Stomach (tissue), 4 donors: ENCODE results near the gene LTBP3.

Source experiments
- CTCF ChIP-seq, 7 experiments: fragments of 450-650 bp in 4 of 7; fragments of 200-600 bp in 3 of 7; sonication (generic) in 3 of 7; IDR thresholded peaks; one replicate each; pipeline ENCODE4 v1.5.1; 2016 to 2019; ENCODE audit warnings: antibody characterized with exemption in 7 of 7, control low read depth in 2 of 7, mild to moderate bottlenecking in 1 of 7
- POLR2A ChIP-seq, 4 donors: fragments of 450-650 bp; IDR thresholded peaks; one replicate each; pipeline ENCODE4 v1.6.1; 2016; ENCODE audit warnings: antibody characterized with exemption in 4 of 4, control low read depth in 2 of 4, mild to moderate bottlenecking in 1 of 4, moderate library complexity in 1 of 4
- POLR2AphosphoS5 ChIP-seq, 3 donors: sonication (generic); formaldehyde crosslinking; IDR thresholded peaks; one replicate each; pipeline ENCODE4 v1.6.1; 2016; ENCODE audit warnings: antibody characterized with exemption in 3 of 3

GRCh38 chr11:65537296-65537597 is 20.9 kb downstream of the LTBP3 start:
- TF ChIP-seq CTCF (IDR thresholded peaks at IDR 0.05) = no peak
- TF ChIP-seq POLR2AphosphoS5 (IDR thresholded peaks at IDR 0.05) = no peak
- TF ChIP-seq POLR2A (IDR thresholded peaks at IDR 0.05) = no peak
